Endothelial cell of umbilical vein (primary cell): ENCODE data around the gene OGG1. TPM values are rescaled to one million over a fixed set of nuclear protein-coding genes. Genes with fewer than 3 reads are reported as not detected.

Source experiments
- BruUV-seq: library from RNA; stranded (reverse); fragments of 400-500 nt; replicated peaks from 2 replicates; lab custom pipeline; 2021; lab: Mats Ljungman, UMichigan
- CTCF ChIA-PET: fragments of 300-600, 350-600 bp; sonication (Branson Sonifier 250); formaldehyde crosslinking; loops from one replicate; lab custom pipeline; 2021; ENCODE audit warnings: antibody characterized with exemption, inconsistent platforms; lab: Charles Lee
- POLR2A ChIA-PET: fragments of 300-600, 350-600 bp; sonication (Branson Sonifier 250); formaldehyde crosslinking; loops from one replicate; lab custom pipeline; 2021; ENCODE audit warnings: antibody characterized with exemption, inconsistent platforms; lab: Charles Lee
- DNase-seq: peaks from one replicate; pipeline ENCODE4 v3.0.0-alpha.2; 2011; ENCODE audit warnings: low read depth, low spot score
- FAIRE-seq: peaks from 2 replicates; lab custom pipeline; 2011; peaks lifted over from hg19 to GRCh38; lab: Jason Lieb, UNC
- H2AFZ ChIP-seq: 2 replicates; pipeline ENCODE4 v1.6.0; 2012; ENCODE audit warnings: low read depth, low read length, control low read depth, inconsistent platforms
- H3K27ac ChIP-seq: 2 replicates; pipeline ENCODE4 v1.5.1; 2011; ENCODE audit warnings: low read depth, mild to moderate bottlenecking, control low read depth, low read length, moderate library complexity; ENCODE audit not compliant: insufficient read depth
- H3K27me3 ChIP-seq, 2 experiments: 2 replicates each; pipeline versions ENCODE4 v1.6.0 to v1.6.1; 2011; ENCODE audit warnings: low read length in 2 of 2, mixed read lengths in 1 of 2; ENCODE audit not compliant: control insufficient read depth in 2 of 2, insufficient read depth in 2 of 2
- H3K36me3 ChIP-seq, 2 experiments: 2 replicates in 1 of 2; 3 replicates in 1 of 2; pipeline ENCODE4 v1.5.1; 2011; ENCODE audit warnings: low read length in 2 of 2, mild to moderate bottlenecking in 1 of 2, moderate library complexity in 1 of 2; ENCODE audit not compliant: control insufficient read depth in 2 of 2, insufficient read depth in 2 of 2; ENCODE audit errors: extremely low read depth in 1 of 2
- H3K4me1 ChIP-seq: 3 replicates; pipeline ENCODE4 v1.5.1; 2011; ENCODE audit warnings: mild to moderate bottlenecking, low read length; ENCODE audit not compliant: control insufficient read depth, insufficient read depth; ENCODE audit errors: extremely low read depth
- H3K4me2 ChIP-seq: 2 replicates; pipeline ENCODE4 v1.6.1; 2011; ENCODE audit warnings: low read length, control low read depth, mixed read lengths; ENCODE audit not compliant: insufficient read depth
- H3K4me3 ChIP-seq, 3 experiments: fragments of 200-600 bp in 1 of 3; sonication (generic), shearing (Covaris generic) in 1 of 3; replicated peaks in 1 of 3; 2 replicates each; pipeline ENCODE4 v1.5.1; 2011 to 2016; ENCODE audit warnings: control low read depth in 3 of 3, low read length in 3 of 3, mild to moderate bottlenecking in 2 of 3, inconsistent platforms in 1 of 3, low read depth in 1 of 3, moderate library complexity in 1 of 3; ENCODE audit not compliant: insufficient read depth in 1 of 3
- H3K79me2 ChIP-seq: 2 replicates; pipeline ENCODE4 v1.6.0; 2012; ENCODE audit warnings: low read length, inconsistent platforms; ENCODE audit not compliant: control insufficient read depth, insufficient read depth
- H3K9ac ChIP-seq: replicated peaks from 2 replicates; pipeline ENCODE3; 2011; ENCODE audit warnings: low read length, control low read depth; ENCODE audit not compliant: insufficient read depth; ENCODE audit errors: extremely low read depth
- H3K9me1 ChIP-seq: replicated peaks from 3 replicates; pipeline ENCODE4 v1.6.0; 2011; ENCODE audit warnings: mild to moderate bottlenecking, low read length; ENCODE audit not compliant: control insufficient read depth, insufficient read depth; ENCODE audit errors: extremely low read depth
- H3K9me3 ChIP-seq: replicated peaks from 2 replicates; pipeline ENCODE4 v1.5.1; 2012; ENCODE audit warnings: low read length, inconsistent platforms; ENCODE audit not compliant: control insufficient read depth, insufficient read depth
- H4K20me1 ChIP-seq: replicated peaks from 2 replicates; pipeline ENCODE3; 2011; ENCODE audit warnings: mild to moderate bottlenecking, low read length; ENCODE audit not compliant: control insufficient read depth, insufficient read depth; ENCODE audit errors: extremely low read depth
- CTCF ChIP-seq, 2 donors: IDR thresholded peaks; 1 replicate in 1 of 2; 2 replicates in 1 of 2; pipeline ENCODE4 v1.5.1; 2011; ENCODE audit warnings: low read length in 2 of 2, mild to moderate bottlenecking in 2 of 2, moderate library complexity in 2 of 2, control low read depth in 1 of 2, inconsistent platforms in 1 of 2, low read depth in 1 of 2; ENCODE audit not compliant: insufficient read depth in 1 of 2; ENCODE audit errors: extremely low read depth in 1 of 2
- EZH2 ChIP-seq: IDR thresholded peaks from 2 replicates; pipeline ENCODE4 v1.6.1; 2012; ENCODE audit warnings: borderline replicate concordance, low read depth, mild to moderate bottlenecking, moderate library complexity, low read length, inconsistent platforms; ENCODE audit not compliant: severe bottlenecking
- FOS ChIP-seq: IDR thresholded peaks from 2 replicates; pipeline ENCODE4 v1.6.1; 2011; ENCODE audit warnings: mild to moderate bottlenecking, low read length, moderate library complexity, borderline replicate concordance; ENCODE audit not compliant: insufficient read depth
- GATA2 ChIP-seq: IDR thresholded peaks from 2 replicates; pipeline ENCODE4 v1.7.0; 2011; ENCODE audit warnings: low read depth, mild to moderate bottlenecking, moderate library complexity, mixed read lengths, low read length; ENCODE audit not compliant: insufficient read length, insufficient read depth
- JUN ChIP-seq: IDR thresholded peaks from 2 replicates; pipeline ENCODE4 v1.6.1; 2011; ENCODE audit warnings: borderline replicate concordance, low read depth; ENCODE audit not compliant: insufficient read length, insufficient read depth
- MYC ChIP-seq: IDR thresholded peaks from one replicate; pipeline ENCODE4 v1.6.1; 2011; ENCODE audit warnings: mild to moderate bottlenecking, low read depth, low read length
- POLR2A ChIP-seq: IDR thresholded peaks from 2 replicates; pipeline ENCODE4 v1.6.1; 2012; ENCODE audit warnings: low read depth, mild to moderate bottlenecking, control low read depth, low read length
- POLR2AphosphoS5 ChIP-seq: IDR thresholded peaks from 2 replicates; pipeline ENCODE4 v1.6.1; 2012; ENCODE audit warnings: low read depth, mild to moderate bottlenecking, control low read depth, low read length, moderate library complexity; ENCODE audit not compliant: insufficient read depth
- dilution Hi-C: fragments of 300-500 bp; cut with MboI; formaldehyde crosslinking; loops from one replicate; pipeline ENCODE4 v1.15.0; 2019; ENCODE audit warnings: low sequenced_read_pairs; ENCODE audit not compliant: extremely low pct_ligation_motif_present
- intact Hi-C: fragments of 100-400 bp; cut with micrococcal nuclease; formaldehyde crosslinking; loops from one replicate; pipeline ENCODE4 v1.10.0; 2022
- polyA plus RNA-seq, 4 experiments: library from polyadenylated mRNA; depleted of rRNA in 3 of 4; stranded (reverse) in 3 of 4; unstranded in 1 of 4; fragments of >200 nt; gene quantifications; 2 replicates each; pipeline versions ENCODE4 v1.2.1 to v1.2.3, GENCODE V29; 2011 to 2012; ENCODE audit warnings: missing spikeins in 1 of 4
- total RNA-seq: library from RNA; stranded (reverse); gene quantifications from 2 replicates; pipeline ENCODE4 v1.2.3, GENCODE V29; 2021
- TF ChIP-seq, protein P1 (sequence below): IDR thresholded peaks from 2 replicates; pipeline ENCODE4 v1.6.1; 2011; ENCODE audit not compliant: insufficient read depth, insufficient read length

Gene OGG1
- total and polyA plus RNA-seq, 2 donors (not counting 3 experiments of a cell fraction or from before 2014, with no cell fraction given), result 24.1 to 32.1 TPM

GRCh38 chr3:9729419-9729818, 20.3 kb upstream of the OGG1 start:
- Histone ChIP-seq H3K27ac (no peak overlapping the region), H3K79me2 (peaks cover 28% of the 10 kb centered on the region), H3K9ac (no peak overlapping the region), H2AFZ (no peak overlapping the region), H3K4me2 (no peak overlapping the region), H3K4me3 (no peak overlapping the region), H4K20me1 (peaks cover 4% of the 10 kb centered on the region), H3K27me3 (peaks cover 0 to 2% of the 10 kb centered on the region in 2 experiments), H3K36me3 (peaks cover 0 to 6% of the 10 kb centered on the region in 2 experiments), H3K9me1 (no peaks in the 10 kb centered on the region), H3K4me1 (peaks cover 16% of the 10 kb centered on the region), H3K9me3 (no peaks in the 10 kb centered on the region)
- FAIRE-seq (no peak), DNase-seq (no peak)
- CTCF ChIA-PET, result interaction anchor here (1.3 to 4.5 kb wide), 4 partner anchors 8 to 333 kb away, joined by 4 to 27 read pairs (median 10); no protein-coding TSS in a partner anchor
- TF ChIP-seq EZH2 (no peak), JUN (no peak), POLR2AphosphoS5 (no peak), MYC (no peak), FOS (no peak), CTCF (IDR thresholded peaks at IDR 0.05; ENCODE audit: extremely low read depth in 1 of 2, insufficient read depth in 1 of 2, low read depth in 1 of 2, low read length in 2 of 2) (no peak), GATA2 (no peak), POLR2A (no peak)
- TF ChIP-seq, protein P1, sequence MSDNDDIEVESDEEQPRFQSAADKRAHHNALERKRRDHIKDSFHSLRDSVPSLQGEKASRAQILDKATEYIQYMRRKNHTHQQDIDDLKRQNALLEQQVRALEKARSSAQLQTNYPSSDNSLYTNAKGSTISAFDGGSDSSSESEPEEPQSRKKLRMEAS, result no peak
- dilution Hi-C loops (no loop called here), intact Hi-C loops (loop anchor here (5.0 kb wide), 1 partner anchor 377 kb away; no protein-coding TSS in a partner anchor)
- POLR2A ChIA-PET, result no interaction called here
- BruUV-seq, result no TSS peak
